ENCODE measurements around the gene KCNK5.

KCNK5 gene

DNA sequence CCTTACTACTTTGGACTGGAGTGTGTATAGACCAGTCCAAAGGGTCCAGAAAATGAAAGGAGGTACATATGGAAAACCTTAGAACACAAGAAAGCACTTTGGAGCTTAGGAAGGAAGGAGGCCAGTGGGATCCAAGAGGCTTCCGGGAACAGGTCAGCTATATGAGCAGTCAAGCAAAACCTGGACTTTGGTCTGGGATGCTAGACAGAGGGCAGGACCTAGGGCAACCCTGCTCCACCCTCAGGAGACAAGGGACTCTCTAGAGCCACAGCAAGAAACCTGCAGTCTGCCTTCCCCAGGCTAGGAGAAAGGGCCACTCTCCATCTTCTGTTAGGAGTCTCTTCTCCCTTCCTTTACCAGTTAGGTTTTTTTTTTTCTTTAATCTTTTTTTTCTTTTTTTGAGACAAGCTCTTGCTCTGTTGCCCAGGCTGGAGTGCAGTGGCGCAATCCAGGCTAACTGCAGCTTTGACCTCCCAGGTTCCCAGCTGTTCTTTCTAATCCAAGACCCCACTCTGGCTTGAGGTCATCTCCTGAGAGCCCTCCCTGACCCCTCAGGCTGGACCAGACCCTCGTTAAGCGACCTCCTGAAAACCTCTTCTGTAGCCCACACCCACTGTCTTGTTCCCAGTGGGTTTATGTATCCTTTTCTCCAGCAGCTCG lies 4.6 kb downstream of the KCNK5 start:
- H3K4me3 ChIP-seq (replicated peaks; ENCODE audit: low read depth, low read length): no peak overlapping the region
- DNase-seq (ENCODE audit: low read depth): no peak
- TF ChIP-seq, protein P1, sequence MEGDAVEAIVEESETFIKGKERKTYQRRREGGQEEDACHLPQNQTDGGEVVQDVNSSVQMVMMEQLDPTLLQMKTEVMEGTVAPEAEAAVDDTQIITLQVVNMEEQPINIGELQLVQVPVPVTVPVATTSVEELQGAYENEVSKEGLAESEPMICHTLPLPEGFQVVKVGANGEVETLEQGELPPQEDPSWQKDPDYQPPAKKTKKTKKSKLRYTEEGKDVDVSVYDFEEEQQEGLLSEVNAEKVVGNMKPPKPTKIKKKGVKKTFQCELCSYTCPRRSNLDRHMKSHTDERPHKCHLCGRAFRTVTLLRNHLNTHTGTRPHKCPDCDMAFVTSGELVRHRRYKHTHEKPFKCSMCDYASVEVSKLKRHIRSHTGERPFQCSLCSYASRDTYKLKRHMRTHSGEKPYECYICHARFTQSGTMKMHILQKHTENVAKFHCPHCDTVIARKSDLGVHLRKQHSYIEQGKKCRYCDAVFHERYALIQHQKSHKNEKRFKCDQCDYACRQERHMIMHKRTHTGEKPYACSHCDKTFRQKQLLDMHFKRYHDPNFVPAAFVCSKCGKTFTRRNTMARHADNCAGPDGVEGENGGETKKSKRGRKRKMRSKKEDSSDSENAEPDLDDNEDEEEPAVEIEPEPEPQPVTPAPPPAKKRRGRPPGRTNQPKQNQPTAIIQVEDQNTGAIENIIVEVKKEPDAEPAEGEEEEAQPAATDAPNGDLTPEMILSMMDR (IDR thresholded peaks at IDR 0.05; ENCODE audit: low read length, missing control alignments): no peak

DNA sequence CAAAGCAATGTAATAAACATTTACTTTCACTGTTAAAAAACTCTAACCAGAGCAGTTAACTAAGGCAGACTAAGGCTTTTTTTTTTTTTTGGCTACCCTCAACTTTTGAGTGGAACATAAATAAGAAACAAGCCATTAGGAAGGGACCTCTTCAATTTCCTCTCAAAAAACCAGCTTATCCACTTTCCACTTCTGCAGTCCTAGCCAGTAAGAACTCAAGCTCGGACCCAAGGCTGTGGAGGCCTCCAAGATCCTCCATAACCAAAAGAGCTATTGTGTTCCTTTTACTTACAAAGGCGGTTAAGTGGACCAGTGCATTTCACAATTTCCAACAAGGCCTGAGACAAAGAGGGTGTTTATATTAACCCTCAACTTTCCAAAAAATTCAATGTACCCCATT lies 5.3 kb downstream of the KCNK5 start:
- no peak for DNase-seq (ENCODE audit: low read depth)
- TF ChIP-seq, protein P1 (IDR thresholded peaks at IDR 0.05; ENCODE audit: low read length, missing control alignments): no peak
- no peak overlapping the region for H3K4me3 ChIP-seq (replicated peaks; ENCODE audit: low read depth, low read length)

DNA sequence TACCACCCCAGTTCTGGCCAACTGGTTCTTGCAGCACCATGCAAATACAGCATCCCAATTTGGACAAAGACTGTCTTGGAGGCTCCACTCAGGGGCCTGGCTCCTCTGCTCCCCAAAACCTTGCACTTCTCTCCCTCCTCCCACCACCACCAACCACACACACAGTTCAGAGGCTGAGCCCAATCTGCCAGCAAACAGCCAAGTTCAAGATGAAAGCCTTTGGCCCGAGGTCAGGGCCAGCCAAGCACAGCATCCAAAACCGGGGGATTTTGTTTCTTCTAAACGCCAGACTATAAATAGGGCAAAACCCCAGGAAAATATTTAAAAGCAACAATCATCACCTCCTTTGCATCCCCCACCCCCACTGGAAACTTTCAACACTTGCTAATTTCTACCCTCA lies 5.7 kb downstream of the KCNK5 start:
- TF ChIP-seq, protein P1 (IDR thresholded peaks at IDR 0.05; ENCODE audit: low read length, missing control alignments): no peak
- no peak overlapping the region for H3K4me3 ChIP-seq (replicated peaks; ENCODE audit: low read depth, low read length)
- no peak for DNase-seq (ENCODE audit: low read depth)

DNA sequence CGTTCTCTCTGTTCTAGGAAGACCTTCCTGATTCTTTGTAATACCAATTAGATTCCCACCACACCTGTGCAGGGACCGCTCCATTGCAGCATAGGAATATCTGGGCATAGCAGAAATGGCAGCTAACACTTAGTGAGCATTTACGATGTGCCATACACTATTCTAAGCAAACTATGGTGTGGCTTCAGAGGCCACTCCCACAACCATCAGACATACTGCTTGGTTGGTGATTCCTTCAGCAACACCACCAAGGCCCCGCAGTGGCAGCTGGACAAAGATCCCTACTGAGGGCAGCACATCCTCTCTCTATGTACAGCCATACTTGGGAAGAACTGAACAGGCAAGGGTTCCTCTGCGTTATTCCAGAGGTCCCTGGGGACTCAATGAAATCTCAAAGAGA lies 6.2 kb downstream of the KCNK5 start:
- TF ChIP-seq, protein P1 (IDR thresholded peaks at IDR 0.05; ENCODE audit: low read length, missing control alignments): no peak
- DNase-seq (ENCODE audit: low read depth): no peak

DNA sequence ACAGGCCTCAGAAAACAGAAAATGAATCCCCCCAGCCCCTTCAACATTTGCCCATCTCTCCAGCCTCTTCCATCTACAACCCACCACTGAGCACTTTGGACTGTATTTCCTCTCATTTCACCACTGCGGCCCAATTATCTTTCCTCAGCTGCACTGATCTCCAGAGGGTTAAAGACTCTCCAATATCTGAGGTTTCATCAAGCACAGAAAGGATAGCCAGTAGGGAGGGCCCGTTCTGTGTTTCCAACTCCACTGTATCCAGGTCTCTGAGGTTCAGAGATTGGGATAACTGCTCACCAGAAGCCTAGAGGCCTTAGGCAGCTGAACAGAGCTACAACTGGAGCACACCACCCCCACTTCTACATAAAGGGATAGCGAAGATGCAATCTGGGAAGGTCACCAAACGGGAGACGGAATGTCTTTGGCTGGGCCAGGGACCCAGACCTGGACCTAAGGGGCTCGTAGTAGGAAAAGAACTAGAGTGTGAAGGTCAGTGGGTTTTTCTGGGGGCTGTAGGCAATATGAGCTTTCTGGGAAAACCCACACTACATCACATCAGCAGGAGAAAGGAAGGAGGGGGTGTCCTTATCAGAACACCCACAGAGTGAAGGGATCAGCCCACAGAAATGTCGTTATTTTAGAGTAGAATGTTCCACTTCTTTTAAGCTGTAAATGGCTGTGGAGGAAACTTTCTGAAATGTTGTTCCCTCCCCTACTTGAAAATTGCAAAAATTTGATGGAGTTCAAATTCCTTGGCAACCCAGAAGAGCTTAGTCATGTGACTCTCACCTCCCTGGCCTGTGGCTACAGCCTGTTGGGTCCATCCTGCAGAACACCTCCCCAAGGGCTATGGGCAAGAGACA lies 7.3 kb downstream of the KCNK5 start:
- H3K4me3 ChIP-seq (replicated peaks; ENCODE audit: low read depth, low read length): no peak overlapping the region
- DNase-seq (ENCODE audit: low read depth): no peak
- TF ChIP-seq, protein P1 (IDR thresholded peaks at IDR 0.05; ENCODE audit: low read length, missing control alignments): no peak

More for the DNA sequence above, 6.2 kb downstream of the KCNK5 start:
- no peak overlapping the region for H3K4me3 ChIP-seq (replicated peaks; ENCODE audit: low read depth, low read length)

DNA sequence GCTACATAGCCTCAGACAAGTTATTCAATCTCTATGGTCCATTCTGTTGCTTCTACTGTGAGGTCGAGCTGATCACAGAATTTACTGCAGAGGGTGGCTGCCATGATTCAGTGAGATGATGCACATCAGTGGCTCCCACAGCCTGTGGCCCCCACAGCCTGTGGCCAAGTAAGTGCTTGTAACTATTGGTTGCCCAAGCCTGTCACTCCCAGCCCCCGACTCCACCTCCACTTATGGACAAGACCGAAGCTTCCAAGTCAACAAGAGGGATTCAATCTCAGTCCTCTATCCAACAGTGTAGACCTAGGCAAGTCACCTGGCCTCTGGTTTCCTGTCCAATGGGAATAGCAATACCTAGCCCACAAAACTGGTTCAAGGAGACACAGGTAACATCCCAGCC lies 8.2 kb downstream of the KCNK5 start:
- no peak for DNase-seq (ENCODE audit: low read depth)
- H3K4me3 ChIP-seq (replicated peaks; ENCODE audit: low read depth, low read length): no peak overlapping the region
- TF ChIP-seq, protein P1 (IDR thresholded peaks at IDR 0.05; ENCODE audit: low read length, missing control alignments): no peak

All from fibroblast of pulmonary artery (primary cell).